GM23248 (cell line): Measurements from ENCODE around the gene MPP4. TPM values are rescaled to one million over a fixed set of nuclear protein-coding genes. Genes with fewer than 3 reads are reported as not detected.

Experiments used
- DNase-seq: peaks from one replicate; pipeline ENCODE4 v3.0.0-alpha.2; 2015
- H2AFZ ChIP-seq: fragments of 200-600 bp; sonication (generic); 2 replicates; pipeline ENCODE4 v1.6.1; 2016; ENCODE audit warnings: antibody characterized with exemption
- H3F3A ChIP-seq: fragments of 200-600 bp; sonication (generic); 2 replicates; pipeline ENCODE4 v1.6.1; 2016; ENCODE audit warnings: mild to moderate bottlenecking, antibody characterized with exemption, mixed run types; ENCODE audit not compliant: insufficient read depth
- H3K27ac ChIP-seq: fragments of 200-600 bp; sonication (generic); 2 replicates; pipeline ENCODE4 v1.5.1; 2016; ENCODE audit warnings: mild to moderate bottlenecking
- H3K27me3 ChIP-seq: fragments of 200-600 bp; sonication (generic); replicated peaks from 2 replicates; pipeline ENCODE4 v1.6.1; 2016; ENCODE audit warnings: mild to moderate bottlenecking; ENCODE audit not compliant: insufficient read depth
- H3K36me3 ChIP-seq: fragments of 200-600 bp; sonication (generic); 2 replicates; pipeline ENCODE4 v1.6.1; 2016; ENCODE audit warnings: low read depth, mild to moderate bottlenecking
- H3K4me1 ChIP-seq: fragments of 200-600 bp; sonication (generic); 2 replicates; pipeline ENCODE4 v1.6.1; 2016; ENCODE audit warnings: mild to moderate bottlenecking; ENCODE audit not compliant: insufficient read depth
- H3K4me2 ChIP-seq: fragments of 200-600 bp; sonication (generic); one replicate; pipeline ENCODE4 v1.6.1; 2016; ENCODE audit warnings: mild to moderate bottlenecking; ENCODE audit not compliant: unreplicated experiment
- H3K4me3 ChIP-seq: fragments of 200-600 bp; sonication (generic); 2 replicates; pipeline ENCODE4 v1.5.1; 2016; ENCODE audit warnings: mild to moderate bottlenecking
- H3K79me2 ChIP-seq: fragments of 200-600 bp; sonication (generic); 2 replicates; pipeline ENCODE4 v1.6.1; 2016; ENCODE audit warnings: mild to moderate bottlenecking; ENCODE audit not compliant: insufficient read depth
- H3K9ac ChIP-seq: fragments of 200-600 bp; sonication (generic); 2 replicates; pipeline ENCODE4 v1.6.1; 2016; ENCODE audit warnings: mild to moderate bottlenecking
- H3K9me2 ChIP-seq: fragments of 200-600 bp; sonication (generic); 2 replicates; pipeline ENCODE4 v1.6.1; 2016; ENCODE audit warnings: mixed run types, mild to moderate bottlenecking, moderate library complexity; ENCODE audit not compliant: insufficient read depth
- H3K9me3 ChIP-seq: fragments of 200-600 bp; sonication (generic); one replicate; pipeline ENCODE4 v1.6.1; 2017; ENCODE audit warnings: low read depth
- H4K20me1 ChIP-seq: fragments of 200-600 bp; sonication (generic); 2 replicates; pipeline ENCODE4 v1.6.0; 2016; ENCODE audit not compliant: insufficient read depth
- EZH2 ChIP-seq: fragments of 200-600 bp; sonication (generic); IDR thresholded peaks from 2 replicates; pipeline ENCODE4 v1.6.1; 2018; ENCODE audit warnings: antibody characterized with exemption, mild to moderate bottlenecking; ENCODE audit not compliant: insufficient read depth, poor library complexity, severe bottlenecking
- EZH2phosphoT487 ChIP-seq: fragments of 200-600 bp; sonication (generic); IDR thresholded peaks from 2 replicates; pipeline ENCODE4 v1.6.1; 2018; ENCODE audit warnings: antibody characterized with exemption, moderate library complexity, mild to moderate bottlenecking, low read depth; ENCODE audit not compliant: insufficient read depth
- WGBS, 2 experiments: methylation state at CpG; one replicate each; pipeline ENCODE4 v1.1.6; 2015 to 2017; ENCODE audit warnings: low lambda C conversion rate in 2 of 2, low coverage in 1 of 2; ENCODE audit errors: missing lambda C conversion rate in 2 of 2; 5-methylcytosine and 5-hydroxymethylcytosine counted together
- in situ Hi-C: fragments of 300-500 bp; cut with MboI; formaldehyde crosslinking; loops from 2 replicates; pipeline ENCODE4 v1.15.0; 2020
- polyA plus RNA-seq: library from polyadenylated mRNA; unstranded; fragments of >200 nt; fragmentation: Nextera tagmentation; extraction: Ambion mirVana; gene quantifications from 2 replicates; pipeline ENCODE4 v1.2.1, GENCODE V29; 2016
- total RNA-seq: library from RNA; depleted of rRNA; stranded (reverse); fragments of >200 nt; shearing (Covaris generic); gene quantifications from 2 replicates; pipeline ENCODE4 v1.2.3, GENCODE V29; 2014

The MPP4 gene
- total and polyA plus RNA-seq, 2 experiments from 2014 or later, result 3.6 to 3.8 TPM

- no peaks in the 10 kb centered on the region for H3K79me2 ChIP-seq
- TF ChIP-seq EZH2 (no peak), EZH2phosphoT487 (no peak)
- peak overlapping the region; percentile 86 for H3K4me2 ChIP-seq
- peaks cover 40% of the 10 kb centered on the region for H3K36me3 ChIP-seq
- H3K9ac ChIP-seq, result peak overlapping the region; percentile 62; the same call in 1 of the 2 replicates
- no peaks in the 10 kb centered on the region for H3K9me3 ChIP-seq
- no peaks in the 10 kb centered on the region for H3K9me2 ChIP-seq
- H3K4me3 ChIP-seq, result peak overlapping the region; percentile 49; the same call in 1 of the 2 replicates
- WGBS, 2 experiments, result 100% methylated on average over 1 of the region's 1 CpG
- H3K4me1 ChIP-seq, result peaks cover 47% of the 10 kb centered on the region
- H3K27ac ChIP-seq, result peak overlapping the region; percentile 89
- in situ Hi-C loops, result no loop called here
- peak; percentile 15 for DNase-seq
- H3K27me3 ChIP-seq, result no peaks in the 10 kb centered on the region
- no peaks in the 10 kb centered on the region for H4K20me1 ChIP-seq
- H2AFZ ChIP-seq, result no peak overlapping the region
- H3F3A ChIP-seq, result peaks cover 63% of the 10 kb centered on the region
Measured at GRCh38 chr2:201699416-201699815, 972 bp upstream of the MPP4 start.

- Histone ChIP-seq H2AFZ (no peak overlapping the region), H3K4me2 (peak overlapping the region; percentile 86), H4K20me1 (no peaks in the 10 kb centered on the region), H3K4me1 (peaks cover 47% of the 10 kb centered on the region), H3K36me3 (peaks cover 25% of the 10 kb centered on the region), H3K9ac (peak overlapping the region; percentile 62), H3K4me3 (peak overlapping the region; percentile 49), H3F3A (peaks cover 63% of the 10 kb centered on the region), H3K79me2 (no peaks in the 10 kb centered on the region), H3K27me3 (no peaks in the 10 kb centered on the region), H3K9me2 (no peaks in the 10 kb centered on the region), H3K9me3 (no peaks in the 10 kb centered on the region), H3K27ac (peak overlapping the region; percentile 89)
- TF ChIP-seq EZH2phosphoT487, result no peak
- no peak for TF ChIP-seq EZH2
- in situ Hi-C loops, result no loop called here
- peak; percentile 91 for DNase-seq
- 3 to 5% methylated on average over 2 of the region's 2 CpGs for WGBS, 2 experiments
Measured at GRCh38 chr2:201697899-201698298, 545 bp downstream of the MPP4 start.

GRCh38 chr2:201696151-201696659, 2.2 kb downstream of the MPP4 start:
- peak overlapping the region; percentile 86 for H3K4me2 ChIP-seq
- peak overlapping the region; percentile 7; the same call in 1 of the 2 replicates for H3K4me3 ChIP-seq
- WGBS, 2 experiments, result 0% methylated on average over 6 of the region's 6 CpGs

DNA sequence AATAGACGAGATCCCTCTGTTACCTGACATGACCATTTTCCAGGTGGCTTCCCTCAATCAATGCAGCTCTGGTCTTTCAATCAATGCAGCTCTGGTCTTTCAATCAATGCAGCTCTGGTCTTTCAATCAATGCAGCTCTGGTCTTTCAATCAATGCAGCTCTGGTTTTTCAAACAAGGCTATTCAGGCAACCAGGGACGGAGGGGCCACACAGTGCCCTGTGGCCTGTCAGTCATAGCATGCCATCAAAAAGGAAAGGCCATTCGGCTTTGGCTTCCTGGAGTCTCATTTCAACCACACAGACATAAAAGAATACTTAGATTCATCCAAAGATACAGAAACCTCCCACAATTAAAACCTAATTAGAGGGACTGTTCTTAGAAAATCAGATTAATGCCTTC, 13.3 kb downstream of the MPP4 start:
- no peak overlapping the region for H3K4me3 ChIP-seq
- no peaks in the 10 kb centered on the region for H3F3A ChIP-seq
- 91 to 94% methylated on average over 3 of the region's 3 CpGs for WGBS, 2 experiments
- H3K79me2 ChIP-seq, result no peaks in the 10 kb centered on the region
- H2AFZ ChIP-seq, result no peak overlapping the region
- no peak overlapping the region for H3K4me2 ChIP-seq
- H3K36me3 ChIP-seq, result no peaks in the 10 kb centered on the region
- no peaks in the 10 kb centered on the region for H3K9me3 ChIP-seq
- no peaks in the 10 kb centered on the region for H3K27me3 ChIP-seq
- TF ChIP-seq EZH2phosphoT487 (no peak), EZH2 (no peak)
- no peaks in the 10 kb centered on the region for H3K4me1 ChIP-seq
- in situ Hi-C loops, result no loop called here
- no peaks in the 10 kb centered on the region for H4K20me1 ChIP-seq
- H3K27ac ChIP-seq, result no peak overlapping the region
- DNase-seq, result no peak
- no peak overlapping the region for H3K9ac ChIP-seq
- H3K9me2 ChIP-seq, result no peaks in the 10 kb centered on the region

More at GRCh38 chr2:201696151-201696659, 2.2 kb downstream of the MPP4 start:
- H3K9me2 ChIP-seq, result no peaks in the 10 kb centered on the region
- no peaks in the 10 kb centered on the region for H4K20me1 ChIP-seq
- H3K79me2 ChIP-seq, result no peaks in the 10 kb centered on the region
- peaks cover 47% of the 10 kb centered on the region for H3K4me1 ChIP-seq
- peak overlapping the region; percentile 89 for H3K27ac ChIP-seq
- H3K9me3 ChIP-seq, result no peaks in the 10 kb centered on the region
- H3K9ac ChIP-seq, result peak overlapping the region; percentile 62
- TF ChIP-seq EZH2phosphoT487, result no peak
- no peak for TF ChIP-seq EZH2
- in situ Hi-C loops, result no loop called here
- peaks cover 14% of the 10 kb centered on the region for H3K36me3 ChIP-seq
- peak overlapping the region; percentile 15; the same call in 1 of the 2 replicates for H2AFZ ChIP-seq
- no peaks in the 10 kb centered on the region for H3K27me3 ChIP-seq
- peaks cover 55% of the 10 kb centered on the region for H3F3A ChIP-seq
- DNase-seq, result peak; percentile 93

GRCh38 chr2:201680743-201681142, 17.7 kb downstream of the MPP4 start:
- WGBS, 2 experiments, result 65 to 66% methylated on average over 9 of the region's 9 CpGs
- Histone ChIP-seq H3K79me2 (no peaks in the 10 kb centered on the region), H3K4me1 (no peaks in the 10 kb centered on the region), H4K20me1 (no peaks in the 10 kb centered on the region), H3K27me3 (no peaks in the 10 kb centered on the region), H3K9me3 (no peaks in the 10 kb centered on the region), H3K4me3 (no peak overlapping the region), H2AFZ (no peak overlapping the region), H3F3A (no peaks in the 10 kb centered on the region), H3K4me2 (no peak overlapping the region), H3K36me3 (no peaks in the 10 kb centered on the region), H3K9me2 (no peaks in the 10 kb centered on the region; the same call in 1 of the 2 replicates), H3K9ac (no peak overlapping the region), H3K27ac (no peak overlapping the region)
- peak; percentile 7 for DNase-seq
- in situ Hi-C loops, result no loop called here
- TF ChIP-seq EZH2phosphoT487 (no peak), EZH2 (no peak)
